Fibroblast of pulmonary artery (primary cell): ENCODE data around the gene C1QTNF1.
A peak's percentile ranks its signal among the peaks of the same experiment; 100 is the strongest.

Source experiments
- DNase-seq: peaks from one replicate; pipeline ENCODE4 v3.0.0-alpha.2; 2010; ENCODE audit warnings: low read depth
- H3K4me3 ChIP-seq: replicated peaks from 2 replicates; pipeline ENCODE4 v1.5.1; 2011; ENCODE audit warnings: low read depth, mild to moderate bottlenecking, control low read depth, low read length, moderate library complexity
- CTCF ChIP-seq: IDR thresholded peaks from 2 replicates; pipeline ENCODE4 v1.5.1; 2011; ENCODE audit warnings: mild to moderate bottlenecking, control low read depth, low read length, inconsistent platforms; ENCODE audit errors: missing control alignments

The C1QTNF1 gene

GRCh38 chr17:79034931-79035485, 11.0 kb downstream of the C1QTNF1 start:
- TF ChIP-seq CTCF = no peak
- no peak for DNase-seq
- H3K4me3 ChIP-seq = no peak overlapping the region

GRCh38 chr17:79035686-79036085, 11.7 kb downstream of the C1QTNF1 start:
- no peak for TF ChIP-seq CTCF
- DNase-seq = no peak
- no peak overlapping the region for H3K4me3 ChIP-seq

DNA sequence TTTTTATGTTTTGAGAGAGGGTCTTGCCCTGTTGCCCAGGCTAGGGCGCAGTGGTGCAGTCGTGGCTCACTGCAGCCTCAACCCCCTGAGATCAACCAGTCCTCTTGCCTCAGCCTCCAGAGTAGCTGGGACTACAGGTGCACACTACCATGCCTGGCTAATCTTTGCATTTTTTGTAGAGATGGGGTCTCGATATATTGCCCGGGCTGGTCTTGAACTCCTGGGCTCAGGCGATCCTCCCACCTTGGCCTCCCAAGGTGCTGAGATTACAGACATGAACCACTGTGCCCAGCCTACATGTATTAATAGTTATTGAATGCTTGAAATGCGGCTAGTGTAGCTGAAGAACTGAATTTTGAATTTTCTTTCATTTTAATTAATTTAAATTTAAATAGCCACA, 12.2 kb downstream of the C1QTNF1 start:
- H3K4me3 ChIP-seq = no peak overlapping the region
- TF ChIP-seq CTCF = no peak

GRCh38 chr17:79036596-79036995, 12.6 kb downstream of the C1QTNF1 start:
- H3K4me3 ChIP-seq = no peak overlapping the region
- peak; percentile 96 for DNase-seq
- TF ChIP-seq CTCF = no peak

More for the DNA sequence above, 12.2 kb downstream of the C1QTNF1 start:
- DNase-seq = no peak

GRCh38 chr17:79038545-79039135, 14.7 kb downstream of the C1QTNF1 start:
- DNase-seq = peak; percentile 100
- no peak overlapping the region for H3K4me3 ChIP-seq
- TF ChIP-seq CTCF = no peak

- no peak for TF ChIP-seq CTCF
- DNase-seq = no peak
- no peak overlapping the region for H3K4me3 ChIP-seq
Observed at GRCh38 chr17:79039171-79039570, 15.2 kb downstream of the C1QTNF1 start.

DNA sequence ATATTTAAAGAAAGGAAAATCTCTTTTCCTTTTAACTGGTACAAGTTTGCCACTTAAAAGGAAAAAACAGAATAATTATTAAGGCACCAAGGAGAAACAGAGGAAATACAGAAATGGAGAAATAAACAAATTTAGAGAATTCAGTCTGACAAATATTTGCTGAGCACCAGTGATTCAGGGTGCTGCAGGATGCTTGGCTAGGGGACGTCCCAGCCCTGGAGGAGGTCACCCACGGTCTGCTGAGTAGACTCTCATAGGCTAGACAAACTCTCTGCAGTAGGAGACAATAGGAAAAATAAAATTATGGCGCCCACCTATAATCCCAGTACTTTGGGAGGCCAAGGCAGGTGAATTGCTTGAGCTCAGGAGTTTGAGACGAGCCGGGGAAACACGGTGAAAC, 15.9 kb downstream of the C1QTNF1 start:
- TF ChIP-seq CTCF = no peak
- no peak overlapping the region for H3K4me3 ChIP-seq
- DNase-seq = no peak
